ENCODE measurements around the gene UMAD1. TPM values are rescaled to one million over a fixed set of nuclear protein-coding genes. Genes with fewer than 3 reads are reported as not detected.

UMAD1 gene
- total RNA-seq, 1 donor from 2014 or later = 12.8 TPM

- H3K9me3 Mint-ChIP-seq (ENCODE audit: low read depth) = peaks cover 4% of the 10 kb centered on the region
- DNase-seq (ENCODE audit: low spot score, unreplicated experiment) = no peak
- no peaks in the 10 kb centered on the region for H3K27me3 Mint-ChIP-seq
- H3K36me3 Mint-ChIP-seq (ENCODE audit: insufficient read depth) = no peaks in the 10 kb centered on the region
- no peak for TF ChIP-seq CTCF (IDR thresholded peaks at IDR 0.05; ENCODE audit: unreplicated experiment)
- H3K4me1 Mint-ChIP-seq (ENCODE audit: low read depth) = peaks cover 10% of the 10 kb centered on the region
- H3K27ac Mint-ChIP-seq = no peak overlapping the region
- H3K4me3 Mint-ChIP-seq (ENCODE audit: low read depth) = no peak overlapping the region
Observed at GRCh38 chr7:7738622-7739021, 98.1 kb downstream of the UMAD1 start.

GRCh38 chr7:7739204-7740036, 98.9 kb downstream of the UMAD1 start:
- no peak overlapping the region for H3K27ac Mint-ChIP-seq
- peaks cover 9% of the 10 kb centered on the region for H3K4me1 Mint-ChIP-seq (ENCODE audit: low read depth)
- no peak overlapping the region for H3K4me3 Mint-ChIP-seq (ENCODE audit: low read depth)
- H3K27me3 Mint-ChIP-seq = no peaks in the 10 kb centered on the region
- H3K36me3 Mint-ChIP-seq (ENCODE audit: insufficient read depth) = no peaks in the 10 kb centered on the region
- H3K9me3 Mint-ChIP-seq (ENCODE audit: low read depth) = peaks cover 4% of the 10 kb centered on the region
- DNase-seq (ENCODE audit: low spot score, unreplicated experiment) = no peak
- no peak for TF ChIP-seq CTCF (IDR thresholded peaks at IDR 0.05; ENCODE audit: unreplicated experiment)

GRCh38 chr7:7740037-7740355, 99.4 kb downstream of the UMAD1 start:
- H3K36me3 Mint-ChIP-seq (ENCODE audit: insufficient read depth) = no peaks in the 10 kb centered on the region
- no peak for TF ChIP-seq CTCF (IDR thresholded peaks at IDR 0.05; ENCODE audit: unreplicated experiment)
- H3K27me3 Mint-ChIP-seq = no peaks in the 10 kb centered on the region
- H3K9me3 Mint-ChIP-seq (ENCODE audit: low read depth) = peaks cover 4% of the 10 kb centered on the region
- H3K4me3 Mint-ChIP-seq (ENCODE audit: low read depth) = no peak overlapping the region
- peaks cover 9% of the 10 kb centered on the region for H3K4me1 Mint-ChIP-seq (ENCODE audit: low read depth)
- H3K27ac Mint-ChIP-seq = no peak overlapping the region
- DNase-seq (ENCODE audit: low spot score, unreplicated experiment) = no peak

GRCh38 chr7:7742223-7742622, 101.7 kb downstream of the UMAD1 start:
- Mint-ChIP-seq H3K27me3 (no peaks in the 10 kb centered on the region), H3K4me1 (ENCODE audit: low read depth) (peaks cover 9% of the 10 kb centered on the region), H3K36me3 (ENCODE audit: insufficient read depth) (no peaks in the 10 kb centered on the region), H3K4me3 (ENCODE audit: low read depth) (no peak overlapping the region), H3K9me3 (ENCODE audit: low read depth) (peaks cover 4% of the 10 kb centered on the region), H3K27ac (no peak overlapping the region)
- TF ChIP-seq CTCF (IDR thresholded peaks at IDR 0.05; ENCODE audit: unreplicated experiment) = no peak
- no peak for DNase-seq (ENCODE audit: low spot score, unreplicated experiment)

- Mint-ChIP-seq H3K4me3 (ENCODE audit: low read depth) (no peak overlapping the region), H3K27me3 (no peaks in the 10 kb centered on the region), H3K9me3 (ENCODE audit: low read depth) (peaks cover 4% of the 10 kb centered on the region), H3K27ac (no peak overlapping the region), H3K4me1 (ENCODE audit: low read depth) (peaks cover 7% of the 10 kb centered on the region), H3K36me3 (ENCODE audit: insufficient read depth) (no peaks in the 10 kb centered on the region)
- TF ChIP-seq CTCF (IDR thresholded peaks at IDR 0.05; ENCODE audit: unreplicated experiment) = no peak
- no peak for DNase-seq (ENCODE audit: low spot score, unreplicated experiment)
Observed at GRCh38 chr7:7745258-7745657, 104.7 kb downstream of the UMAD1 start.
